K562 (cell line): ENCODE data around the gene AHNAK. TPM values are rescaled to one million over a fixed set of nuclear protein-coding genes. Genes with fewer than 3 reads are reported as not detected.
A peak's percentile ranks its signal among the peaks of the same experiment; 100 is the strongest.

Experiments used
- ADNP ChIP-seq: fragments of 200-800 bp; sonication (Bioruptor generic); IDR thresholded peaks from 2 replicates; pipeline ENCODE4 v1.6.1; 2016; ENCODE audit warnings: missing genetic modification characterization, missing compliant biosample characterization
- PATZ1 ChIP-seq: fragments of 250-450 bp; sonication (Bioruptor Pico); IDR thresholded peaks from 2 replicates; pipeline ENCODE4 v1.5.0; 2020; ENCODE audit warnings: mild to moderate bottlenecking, borderline replicate concordance
- TRIM25 ChIP-seq: fragments of 450-650 bp; IDR thresholded peaks from 2 replicates; pipeline ENCODE4 v1.7.0; 2016; ENCODE audit warnings: borderline replicate concordance
- polyA plus RNA-seq, 8 experiments: library from polyadenylated mRNA; depleted of rRNA in 4 of 8; stranded (reverse) in 5 of 8; unstranded in 3 of 8; fragments of >200 nt; fragmentation: Nextera tagmentation in 2 of 8; fragmentation: Illumina TruSeq in 1 of 8; extraction: Ambion mirVana in 2 of 8; extraction: Trizol in 1 of 8; gene quantifications; 2 replicates each; pipeline versions ENCODE4 v1.2.1 to v1.2.3, GENCODE V29; 2011 to 2014; ENCODE audit warnings: inconsistent platforms in 1 of 8, missing spikeins in 1 of 8
- total RNA-seq, 7 experiments: library from RNA; depleted of rRNA in 6 of 7; stranded (reverse); fragments of >200 nt in 6 of 7; fragmentation: Illumina TruSeq in 2 of 7; extraction: Trizol in 2 of 7; gene quantifications; 2 replicates each; pipeline versions ENCODE4 v1.2.1 to v1.2.3, GENCODE V29; 2011 to 2021; ENCODE audit warnings: low replicate concordance in 1 of 7

The AHNAK gene
- total and polyA plus RNA-seq, 9 of the 15 experiments (the other 6 are each of a cell fraction or from before 2014, with no cell fraction given): 1.5 to 89.7 (median 45.0) TPM

GRCh38 chr11:62398011-62398994, 148.3 kb downstream of the AHNAK start (continued):
- TF ChIP-seq TRIM25: no peak
- TF ChIP-seq PATZ1: no peak
- TF ChIP-seq ADNP (tag): peak; percentile 53; the same call in 1 of the 2 replicates
